ENCODE results near the gene TRIP11. TPM values are rescaled to one million over a fixed set of nuclear protein-coding genes. Genes with fewer than 3 reads are reported as not detected.
A peak's percentile ranks its signal among the peaks of the same experiment; 100 is the strongest.

Gene TRIP11
- total RNA-seq, 1 donor from 2014 or later = 50.5 TPM

GRCh38 chr14:91925001-91925726 lies 114.7 kb downstream of the TRIP11 start:
- Histone ChIP-seq H3K79me2 (ENCODE audit: insufficient read depth, low read length) (no peaks in the 10 kb centered on the region), H3K4me3 (ENCODE audit: insufficient read depth, low read depth, low read length) (no peak overlapping the region), H3K4me2 (ENCODE audit: low read length) (no peak overlapping the region), H3K4me1 (ENCODE audit: insufficient read depth, low read length) (peaks cover 5% of the 10 kb centered on the region), H3K36me3 (ENCODE audit: insufficient read depth, low read length) (no peaks in the 10 kb centered on the region), H3K27ac (ENCODE audit: low read depth, low read length) (no peak overlapping the region), H3K9me3 (ENCODE audit: insufficient read depth, low read depth, low read length) (no peaks in the 10 kb centered on the region), H3K9ac (ENCODE audit: low read length) (no peak overlapping the region), H2AFZ (ENCODE audit: low read depth, low read length) (no peak overlapping the region), H3K27me3 (ENCODE audit: insufficient read depth, low read length) (no peaks in the 10 kb centered on the region), H4K20me1 (ENCODE audit: insufficient read depth, low read length) (no peaks in the 10 kb centered on the region)
- no peak for TF ChIP-seq CTCF (IDR thresholded peaks at IDR 0.05; ENCODE audit: insufficient read depth, low read depth, low read length)
- no peak for TF ChIP-seq EZH2 (IDR thresholded peaks at IDR 0.05; ENCODE audit: insufficient read depth, low read length)
- Mint-ChIP-seq H3K36me3 (ENCODE audit: low read depth, unreplicated experiment) (peaks cover 4% of the 10 kb centered on the region), H3K4me1 (ENCODE audit: low read depth, unreplicated experiment) (peaks cover 4% of the 10 kb centered on the region), H3K27ac (ENCODE audit: unreplicated experiment) (no peak overlapping the region), H3K9me3 (ENCODE audit: unreplicated experiment) (no peaks in the 10 kb centered on the region), H3K4me3 (ENCODE audit: unreplicated experiment) (no peak overlapping the region), H3K27me3 (ENCODE audit: low read depth, unreplicated experiment) (peaks cover 17% of the 10 kb centered on the region)
- FAIRE-seq = no peak
- DNase-seq (ENCODE audit: low read depth) = peak; percentile 44

GRCh38 chr14:91920526-91920925 lies 119.3 kb downstream of the TRIP11 start:
- Histone ChIP-seq H3K4me2 (ENCODE audit: low read length) (no peak overlapping the region), H2AFZ (ENCODE audit: low read depth, low read length) (no peak overlapping the region), H3K4me1 (ENCODE audit: insufficient read depth, low read length) (no peaks in the 10 kb centered on the region), H3K9ac (ENCODE audit: low read length) (no peak overlapping the region), H3K4me3 (ENCODE audit: insufficient read depth, low read depth, low read length) (no peak overlapping the region), H3K79me2 (ENCODE audit: insufficient read depth, low read length) (no peaks in the 10 kb centered on the region), H3K9me3 (ENCODE audit: insufficient read depth, low read depth, low read length) (no peaks in the 10 kb centered on the region), H3K27me3 (ENCODE audit: insufficient read depth, low read length) (no peaks in the 10 kb centered on the region), H3K36me3 (ENCODE audit: insufficient read depth, low read length) (no peaks in the 10 kb centered on the region), H4K20me1 (ENCODE audit: insufficient read depth, low read length) (no peaks in the 10 kb centered on the region), H3K27ac (ENCODE audit: low read depth, low read length) (no peak overlapping the region)
- FAIRE-seq (no peak), DNase-seq (ENCODE audit: low read depth) (no peak)
- no peaks in the 10 kb centered on the region for H3K9me3 Mint-ChIP-seq (ENCODE audit: unreplicated experiment)
- H3K27me3 Mint-ChIP-seq (ENCODE audit: low read depth, unreplicated experiment) = peaks cover 7% of the 10 kb centered on the region
- peaks cover 4% of the 10 kb centered on the region for H3K4me1 Mint-ChIP-seq (ENCODE audit: low read depth, unreplicated experiment)
- H3K36me3 Mint-ChIP-seq (ENCODE audit: low read depth, unreplicated experiment) = peaks cover 4% of the 10 kb centered on the region
- TF ChIP-seq CTCF (IDR thresholded peaks at IDR 0.05; ENCODE audit: insufficient read depth, low read depth, low read length) (no peak), EZH2 (IDR thresholded peaks at IDR 0.05; ENCODE audit: insufficient read depth, low read length) (no peak)
- no peak overlapping the region for H3K27ac Mint-ChIP-seq (ENCODE audit: unreplicated experiment)
- no peak overlapping the region for H3K4me3 Mint-ChIP-seq (ENCODE audit: unreplicated experiment)

GRCh38 chr14:91919814-91920213 lies 120.0 kb downstream of the TRIP11 start:
- no peak for TF ChIP-seq CTCF (IDR thresholded peaks at IDR 0.05; ENCODE audit: insufficient read depth, low read depth, low read length)
- no peak for TF ChIP-seq EZH2 (IDR thresholded peaks at IDR 0.05; ENCODE audit: insufficient read depth, low read length)
- no peaks in the 10 kb centered on the region for H3K9me3 ChIP-seq (ENCODE audit: insufficient read depth, low read depth, low read length)
- no peak overlapping the region for H3K9ac ChIP-seq (ENCODE audit: low read length)
- Mint-ChIP-seq H3K4me1 (ENCODE audit: low read depth, unreplicated experiment) (peaks cover 4% of the 10 kb centered on the region), H3K36me3 (ENCODE audit: low read depth, unreplicated experiment) (peaks cover 4% of the 10 kb centered on the region), H3K4me3 (ENCODE audit: unreplicated experiment) (no peak overlapping the region), H3K27me3 (ENCODE audit: low read depth, unreplicated experiment) (peaks cover 5% of the 10 kb centered on the region), H3K9me3 (ENCODE audit: unreplicated experiment) (no peaks in the 10 kb centered on the region), H3K27ac (ENCODE audit: unreplicated experiment) (no peak overlapping the region)
- no peak overlapping the region for H2AFZ ChIP-seq (ENCODE audit: low read depth, low read length)
- no peak overlapping the region for H3K4me3 ChIP-seq (ENCODE audit: insufficient read depth, low read depth, low read length)
- FAIRE-seq (no peak), DNase-seq (ENCODE audit: low read depth) (peak; percentile 66)
- H3K27me3 ChIP-seq (ENCODE audit: insufficient read depth, low read length) = no peaks in the 10 kb centered on the region
- no peak overlapping the region for H3K4me2 ChIP-seq (ENCODE audit: low read length)
- no peaks in the 10 kb centered on the region for H3K79me2 ChIP-seq (ENCODE audit: insufficient read depth, low read length)
- no peaks in the 10 kb centered on the region for H4K20me1 ChIP-seq (ENCODE audit: insufficient read depth, low read length)
- no peaks in the 10 kb centered on the region for H3K4me1 ChIP-seq (ENCODE audit: insufficient read depth, low read length)
- H3K36me3 ChIP-seq (ENCODE audit: insufficient read depth, low read length) = no peaks in the 10 kb centered on the region
- no peak overlapping the region for H3K27ac ChIP-seq (ENCODE audit: low read depth, low read length)

Measured in astrocyte (in vitro differentiated cells and primary cell).